ENCODE measurements around the gene FBXO17. TPM values are rescaled to one million over a fixed set of nuclear protein-coding genes. Genes with fewer than 3 reads are reported as not detected.

The FBXO17 gene
- total and polyA plus RNA-seq, 2 of the 13 experiments (the other 11 are each of a cell fraction or from before 2014, with no cell fraction given), result 22.1 to 58.7 TPM

- intact Hi-C loops (cut with micrococcal nuclease; ENCODE audit: unreplicated experiment), result no loop called here
- in situ Hi-C loops (cut with HindIII; ENCODE audit: extremely low pct_ligation_motif_present, low pct_unique_long_range_greater_than_20kb), result loop anchor here (25.0 kb wide), 1 partner anchor 180 kb away; the partner anchor contains the start of gene CAPN12
- ATAC-seq (peak; percentile 6; the same call in 2 of the 3 replicates), DNase-seq (ENCODE audit: low spot score) (no peak), FAIRE-seq (no peak)
- Histone ChIP-seq H3K36me3 (replicated peaks in 1 of 2; ENCODE audit: control insufficient read depth in 1 of 2, insufficient read depth in 2 of 2, low read length in 2 of 2) (peaks cover 1 to 13% of the 10 kb centered on the region in 2 experiments), H3K27ac (ENCODE audit: extremely low read length, insufficient read depth, low read length) (no peak overlapping the region), H3K27me3 (ENCODE audit: control insufficient read depth in 1 of 2, insufficient read depth in 2 of 2, low read length in 2 of 2) (no peaks in the 10 kb centered on the region), H4K20me1 (ENCODE audit: insufficient read depth, low read length) (no peaks in the 10 kb centered on the region), H3K79me2 (ENCODE audit: insufficient read depth, low read length) (no peaks in the 10 kb centered on the region), H3K4me3 (replicated peaks in 1 of 3; ENCODE audit: insufficient read depth in 1 of 3, low read depth in 2 of 3, low read length in 3 of 3) (no peak overlapping the region), H3K9ac (ENCODE audit: insufficient read depth, low read depth, low read length) (no peak overlapping the region), H3K4me2 (ENCODE audit: low read depth, low read length) (no peak overlapping the region), H2AFZ (ENCODE audit: low read length) (no peak overlapping the region), H3K4me1 (ENCODE audit: insufficient read depth, low read length) (peaks cover 12% of the 10 kb centered on the region), H3K9me3 (ENCODE audit: low read length) (no peaks in the 10 kb centered on the region)
- 80% methylated on average over 5 of the region's 9 CpGs for WGBS (ENCODE audit: low lambda C conversion rate)
- ChIA-PET POLR2A (interaction anchor here (0.9 to 1.2 kb wide), 3 partner anchors 12 to 18 kb away, joined by 3 to 4 read pairs (median 4); partner anchors contain the start of genes NFKBIB and SIRT2), CTCF (ENCODE audit: low intra/inter-chr PET ratio, low total read pairs) (no interaction called here)
- BruUV-seq (replicated peaks), result no TSS peak
- TF ChIP-seq SIN3B (IDR thresholded peaks at IDR 0.05; ENCODE audit: low read length) (no peak), ZNF569 (CRISPR knock-in tag; IDR thresholded peaks at IDR 0.05; ENCODE audit: borderline replicate concordance) (no peak), RAD51 (IDR thresholded peaks at IDR 0.05; ENCODE audit: borderline replicate concordance) (no peak), ZNF577 (CRISPR knock-in tag; IDR thresholded peaks at IDR 0.05; ENCODE audit: borderline replicate concordance, low read depth) (no peak), ZNF124 (CRISPR knock-in tag; IDR thresholded peaks at IDR 0.05) (no peak), NBN (conservative IDR thresholded peaks at IDR 0.05) (no peak), ZNF749 (CRISPR knock-in tag; IDR thresholded peaks at IDR 0.05; ENCODE audit: borderline replicate concordance) (no peak), TSC22D2 (CRISPR knock-in tag; IDR thresholded peaks at IDR 0.05; ENCODE audit: borderline replicate concordance) (no peak), ZNF274 (CRISPR knock-in tag; IDR thresholded peaks at IDR 0.05) (no peak), SKIL (CRISPR knock-in tag; IDR thresholded peaks at IDR 0.05; ENCODE audit: borderline replicate concordance) (no peak)
Measured at GRCh38 chr19:38917516-38917915, 58.0 kb downstream of the FBXO17 start.
